ENCODE results near the gene ANKIB1. TPM values are rescaled to one million over a fixed set of nuclear protein-coding genes. Genes with fewer than 3 reads are reported as not detected.

The ANKIB1 gene
- total and polyA plus RNA-seq, 11 donors: 9.0 to 67.9 (median 43.4) TPM

GRCh38 chr7:92362131-92362530 is 116.4 kb downstream of the ANKIB1 start:
- WGBS, 4 donors: 76 to 83% (median 79%) methylated on average over 2 of the region's 2 CpGs
- H3K9me3 ChIP-seq: no peaks in the 10 kb centered on the region
- no peak overlapping the region for H3K4me3 ChIP-seq
- no peak for ATAC-seq
- DNase-seq: no peak
- peaks cover 0 to 62% (median 13%) of the 10 kb centered on the region in 9 donors for H3K36me3 ChIP-seq
- TF ChIP-seq POLR2A (IDR thresholded peaks at IDR 0.05): no peak
- no peak for TF ChIP-seq CTCF (IDR thresholded peaks at IDR 0.05)
- H3K4me1 ChIP-seq: peaks cover 0 to 5% (median 0%) of the 10 kb centered on the region in 12 donors
- no peak overlapping the region for H3K27ac ChIP-seq
- H3K27me3 ChIP-seq: no peaks in the 10 kb centered on the region
- intact Hi-C loops (cut with DNase I): no loop called here

- TF ChIP-seq CTCF (IDR thresholded peaks at IDR 0.05) (no peak), POLR2A (IDR thresholded peaks at IDR 0.05) (no peak)
- peaks cover 0 to 74% (median 26%) of the 10 kb centered on the region in 9 donors for H3K36me3 ChIP-seq
- no peak for DNase-seq
- H3K4me3 ChIP-seq: no peak overlapping the region
- H3K9me3 ChIP-seq: no peaks in the 10 kb centered on the region
- peaks cover 0 to 5% (median 0%) of the 10 kb centered on the region in 12 donors for H3K4me1 ChIP-seq
- H3K27me3 ChIP-seq: no peaks in the 10 kb centered on the region
- ATAC-seq: no peak
- intact Hi-C loops (cut with DNase I): no loop called here
- WGBS, 4 donors: 83 to 86% (median 85%) methylated on average over 2 of the region's 2 CpGs
- H3K27ac ChIP-seq: no peak overlapping the region
Measured at GRCh38 chr7:92366730-92367129, 121.0 kb downstream of the ANKIB1 start.

- intact Hi-C loops (cut with DNase I): no loop called here
- TF ChIP-seq CTCF (IDR thresholded peaks at IDR 0.05) (no peak), POLR2A (IDR thresholded peaks at IDR 0.05) (no peak)
- 87 to 98% (median 93%) methylated on average over 1 of the region's 1 CpG for whole genome bisulfite sequencing, 4 donors
- H3K27me3 ChIP-seq: no peaks in the 10 kb centered on the region
- no peak overlapping the region for H3K4me3 ChIP-seq
- H3K9me3 ChIP-seq: no peaks in the 10 kb centered on the region
- no peak for DNase-seq
- peaks cover 0 to 75% (median 28%) of the 10 kb centered on the region in 9 donors for H3K36me3 ChIP-seq
- H3K27ac ChIP-seq: no peak overlapping the region
- H3K4me1 ChIP-seq: peaks cover 0 to 5% (median 0%) of the 10 kb centered on the region in 12 donors
- ATAC-seq: no peak
Measured at GRCh38 chr7:92368741-92369140, 123.0 kb downstream of the ANKIB1 start.

- H3K27ac ChIP-seq: no peak overlapping the region
- H3K36me3 ChIP-seq: peaks cover 0 to 62% (median 18%) of the 10 kb centered on the region in 9 donors
Measured at GRCh38 chr7:92375013-92375412, 129.2 kb downstream of the ANKIB1 start.

More at GRCh38 chr7:92375013-92375412, 129.2 kb downstream of the ANKIB1 start:
- intact Hi-C loops (cut with DNase I): no loop called here
- Histone ChIP-seq H3K4me1 (no peaks in the 10 kb centered on the region), H3K4me3 (no peak overlapping the region), H3K27me3 (no peaks in the 10 kb centered on the region), H3K9me3 (no peaks in the 10 kb centered on the region)
- no peak for TF ChIP-seq CTCF (IDR thresholded peaks at IDR 0.05)
- no peak for TF ChIP-seq POLR2A (IDR thresholded peaks at IDR 0.05)
- no peak for DNase-seq
- no peak for ATAC-seq

Data from heart left ventricle (tissue), 16 donors.